ENCODE results near the gene LASP1NB.

GRCh38 chr17:38905375-38905774 lies 20.0 kb upstream of the LASP1NB start:
- TF ChIP-seq POLR2A (IDR thresholded peaks at IDR 0.05; ENCODE audit: low read length) (no peak), GATA1 (IDR thresholded peaks at IDR 0.05; ENCODE audit: low read depth, low read length) (no peak)

All from erythroblast (primary cell).